ENCODE results near the gene SMDT1.
"Not testable (repeated sequence)": the region's sequence is repeated elsewhere in the genome, so short reads cannot be mapped to it uniquely, and the experiment has no call there.

SMDT1 gene

GRCh38 chr22:42071508-42071907 is 8.0 kb upstream of the SMDT1 start:
- DNase-seq, result not testable (repeated sequence)

GRCh38 chr22:42072606-42073330 is 6.7 kb upstream of the SMDT1 start:
- DNase-seq, result no peak

- no peak for DNase-seq
These were observed 5.9 kb upstream of the SMDT1 start for GRCh38 chr22:42073621-42074041.

GRCh38 chr22:42074132-42074811 is 5.2 kb upstream of the SMDT1 start, which contains the start of gene PHETA2:
TSS of gene PHETA2 (plus strand) at chr22:42074248. CDS start at chr22:42077294, 3,046 bp downstream.
- DNase-seq, result no peak

GRCh38 chr22:42074846-42075676 is 4.4 kb upstream of the SMDT1 start:
- DNase-seq, result no peak

GRCh38 chr22:42076764-42077485 is 2.6 kb upstream of the SMDT1 start:
- no peak for DNase-seq

- DNase-seq, result no peak
These were observed 1.9 kb upstream of the SMDT1 start for GRCh38 chr22:42077486-42078125.

- DNase-seq, result no peak
These were observed 806 bp upstream of the SMDT1 start for GRCh38 chr22:42078469-42079318.

GRCh38 chr22:42080287-42080686 is 787 bp downstream of the SMDT1 start:
- DNase-seq, result no peak

- no peak for DNase-seq
These were observed 3.6 kb downstream of the SMDT1 start for GRCh38 chr22:42083119-42083518.

- DNase-seq, result no peak
These were observed 5.4 kb downstream of the SMDT1 start for GRCh38 chr22:42084874-42085273.

- no peak for DNase-seq
These were observed 6.6 kb downstream of the SMDT1 start for GRCh38 chr22:42086051-42086450.

GRCh38 chr22:42090596-42091454 is 11.3 kb downstream of the SMDT1 start, which contains the start of gene NDUFA6:
TSS of gene NDUFA6 (minus strand) at chr22:42090772. CDS start at chr22:42090744, 28 bp downstream.
- DNase-seq, result peak; percentile 90

- DNase-seq, result no peak
These were observed 11.9 kb downstream of the SMDT1 start for GRCh38 chr22:42091455-42091782.

- no peak for DNase-seq
These were observed 21.7 kb downstream of the SMDT1 start for GRCh38 chr22:42101199-42101598.

- not testable (repeated sequence) for DNase-seq
These were observed 24.9 kb downstream of the SMDT1 start for GRCh38 chr22:42104332-42104860.

- DNase-seq, result no peak
These were observed 29.3 kb downstream of the SMDT1 start for GRCh38 chr22:42108848-42109247.

GRCh38 chr22:42111798-42112197 is 32.3 kb downstream of the SMDT1 start:
- DNase-seq, result no peak

- DNase-seq, result not testable (repeated sequence)
These were observed 33.3 kb downstream of the SMDT1 start for GRCh38 chr22:42112793-42113192.

GRCh38 chr22:42114721-42115120 is 35.2 kb downstream of the SMDT1 start:
- no peak for DNase-seq
